ENCODE results near the gene DCST1. TPM values are rescaled to one million over a fixed set of nuclear protein-coding genes. Genes with fewer than 3 reads are reported as not detected.
A peak's percentile ranks its signal among the peaks of the same experiment; 100 is the strongest.

DCST1 gene
- total RNA-seq, 2 donors from 2014 or later, result not detected

- no peak overlapping the region for H3K27ac ChIP-seq
- no peaks in the 10 kb centered on the region for H3K36me3 ChIP-seq (replicated peaks in 1 of 2; ENCODE audit: insufficient read depth in 1 of 2, low read depth in 2 of 2)
- peak; percentile 75 to 83 (median 79) for DNase-seq
- H3K4me1 ChIP-seq, result peaks cover 8% of the 10 kb centered on the region
- peak; percentile 77 for ATAC-seq
- no peaks in the 10 kb centered on the region for H3K9me3 ChIP-seq
- H3K4me3 ChIP-seq, result no peak overlapping the region
- TF ChIP-seq POLR2A (IDR thresholded peaks at IDR 0.05), result no peak
- TF ChIP-seq, protein P1, sequence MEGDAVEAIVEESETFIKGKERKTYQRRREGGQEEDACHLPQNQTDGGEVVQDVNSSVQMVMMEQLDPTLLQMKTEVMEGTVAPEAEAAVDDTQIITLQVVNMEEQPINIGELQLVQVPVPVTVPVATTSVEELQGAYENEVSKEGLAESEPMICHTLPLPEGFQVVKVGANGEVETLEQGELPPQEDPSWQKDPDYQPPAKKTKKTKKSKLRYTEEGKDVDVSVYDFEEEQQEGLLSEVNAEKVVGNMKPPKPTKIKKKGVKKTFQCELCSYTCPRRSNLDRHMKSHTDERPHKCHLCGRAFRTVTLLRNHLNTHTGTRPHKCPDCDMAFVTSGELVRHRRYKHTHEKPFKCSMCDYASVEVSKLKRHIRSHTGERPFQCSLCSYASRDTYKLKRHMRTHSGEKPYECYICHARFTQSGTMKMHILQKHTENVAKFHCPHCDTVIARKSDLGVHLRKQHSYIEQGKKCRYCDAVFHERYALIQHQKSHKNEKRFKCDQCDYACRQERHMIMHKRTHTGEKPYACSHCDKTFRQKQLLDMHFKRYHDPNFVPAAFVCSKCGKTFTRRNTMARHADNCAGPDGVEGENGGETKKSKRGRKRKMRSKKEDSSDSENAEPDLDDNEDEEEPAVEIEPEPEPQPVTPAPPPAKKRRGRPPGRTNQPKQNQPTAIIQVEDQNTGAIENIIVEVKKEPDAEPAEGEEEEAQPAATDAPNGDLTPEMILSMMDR (IDR thresholded peaks at IDR 0.05), result peak; percentile 91 to 98 (median 95)
- WGBS, 2 donors, result 15 to 21% methylated on average over 14 to 29 of the region's 29 CpGs
- H3K27me3 ChIP-seq, result no peaks in the 10 kb centered on the region
- intact Hi-C loops (cut with DNase I), result loop anchor here (5.0 kb wide), 2 partner anchors 36 to 76 kb away; partner anchors contain the start of gene EFNA1
These were observed 57.7 kb downstream of the DCST1 start for GRCh38 chr1:155091071-155092051.

- intact Hi-C loops (cut with DNase I), result loop anchor here (5.0 kb wide), 2 partner anchors 35 to 75 kb away; partner anchors contain the start of gene EFNA1
- 61 to 65% methylated on average over 6 of the region's 6 CpGs for WGBS, 2 donors
- H3K4me1 ChIP-seq, result peaks cover 6% of the 10 kb centered on the region
- H3K27ac ChIP-seq, result no peak overlapping the region
- DNase-seq, result no peak
- no peaks in the 10 kb centered on the region for H3K36me3 ChIP-seq (replicated peaks in 1 of 2; ENCODE audit: insufficient read depth in 1 of 2, low read depth in 2 of 2)
- no peak overlapping the region for H3K4me3 ChIP-seq
- TF ChIP-seq, protein P1 (IDR thresholded peaks at IDR 0.05), result no peak
- TF ChIP-seq POLR2A (IDR thresholded peaks at IDR 0.05), result no peak
- H3K9me3 ChIP-seq, result no peaks in the 10 kb centered on the region
- no peaks in the 10 kb centered on the region for H3K27me3 ChIP-seq
- ATAC-seq, result no peak
These were observed 58.5 kb downstream of the DCST1 start for GRCh38 chr1:155092131-155092530.

- no peaks in the 10 kb centered on the region for H3K36me3 ChIP-seq (replicated peaks in 1 of 2; ENCODE audit: insufficient read depth in 1 of 2, low read depth in 2 of 2)
- WGBS, 2 donors, result 75 to 88% methylated on average over 6 to 12 of the region's 12 CpGs
- no peaks in the 10 kb centered on the region for H3K9me3 ChIP-seq
- ATAC-seq, result no peak
- DNase-seq, result no peak
- TF ChIP-seq POLR2A (IDR thresholded peaks at IDR 0.05), result no peak
- H3K4me1 ChIP-seq, result peaks cover 6% of the 10 kb centered on the region
- intact Hi-C loops (cut with DNase I), result loop anchor here (5.0 kb wide), 2 partner anchors 35 to 75 kb away; partner anchors contain the start of gene EFNA1
- no peak overlapping the region for H3K27ac ChIP-seq
- H3K4me3 ChIP-seq, result no peak overlapping the region
- no peaks in the 10 kb centered on the region for H3K27me3 ChIP-seq
These were observed 59.0 kb downstream of the DCST1 start for GRCh38 chr1:155092641-155093040.

DNA sequence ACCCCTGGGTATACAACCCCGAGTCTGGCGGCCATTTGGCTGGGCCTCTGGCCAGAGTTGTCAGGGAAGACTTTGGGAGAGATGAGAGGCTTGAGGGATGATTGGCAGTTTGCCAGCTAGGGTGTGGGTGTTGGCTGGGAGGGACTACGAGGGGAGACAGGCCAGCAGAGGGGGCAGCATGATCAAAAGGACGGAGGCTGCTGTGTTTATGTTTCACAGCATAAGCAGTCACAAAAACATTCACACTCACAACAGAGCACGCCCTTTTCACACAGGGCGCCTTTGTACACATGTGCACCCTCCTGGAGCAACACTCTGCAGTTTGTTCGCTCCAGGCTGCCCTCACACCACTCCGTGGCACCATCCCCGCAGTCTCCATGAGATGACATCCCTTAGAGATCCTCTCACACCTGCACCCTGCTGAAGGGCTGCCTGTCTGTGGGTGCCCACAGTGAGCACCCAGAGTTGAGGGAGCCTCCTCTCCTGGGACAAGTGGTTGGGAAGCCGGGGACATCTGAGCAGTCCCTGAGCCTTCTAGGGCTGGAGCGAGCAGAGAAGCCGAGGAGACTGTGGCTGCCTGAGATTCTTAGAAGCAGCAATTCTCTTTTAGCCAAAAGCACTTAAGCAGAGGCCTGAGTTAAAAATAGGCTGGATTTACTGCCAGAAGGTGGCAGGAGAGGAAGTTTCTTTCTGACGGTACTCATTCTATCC, 60.4 kb downstream of the DCST1 start:
- H3K36me3 ChIP-seq (replicated peaks in 1 of 2; ENCODE audit: insufficient read depth in 1 of 2, low read depth in 2 of 2), result no peaks in the 10 kb centered on the region
- no peak overlapping the region for H3K27ac ChIP-seq
- DNase-seq (peak in 1 of 4 donors; percentile 31), ATAC-seq (peak; percentile 68)
- H3K4me1 ChIP-seq, result peaks cover 6% of the 10 kb centered on the region
- TF ChIP-seq, protein P1 (IDR thresholded peaks at IDR 0.05), result peak in 6 of 7 experiments; percentile 19 to 56 (median 47)
- no peak for TF ChIP-seq POLR2A (IDR thresholded peaks at IDR 0.05)
- no peak overlapping the region for H3K4me3 ChIP-seq
- 26 to 44% methylated on average over 9 to 13 of the region's 13 CpGs for WGBS, 2 donors
- intact Hi-C loops (cut with DNase I), result loop anchor here (5.0 kb wide), 2 partner anchors 33 to 73 kb away; partner anchors contain the start of gene EFNA1
- no peaks in the 10 kb centered on the region for H3K27me3 ChIP-seq
- no peaks in the 10 kb centered on the region for H3K9me3 ChIP-seq

DNA sequence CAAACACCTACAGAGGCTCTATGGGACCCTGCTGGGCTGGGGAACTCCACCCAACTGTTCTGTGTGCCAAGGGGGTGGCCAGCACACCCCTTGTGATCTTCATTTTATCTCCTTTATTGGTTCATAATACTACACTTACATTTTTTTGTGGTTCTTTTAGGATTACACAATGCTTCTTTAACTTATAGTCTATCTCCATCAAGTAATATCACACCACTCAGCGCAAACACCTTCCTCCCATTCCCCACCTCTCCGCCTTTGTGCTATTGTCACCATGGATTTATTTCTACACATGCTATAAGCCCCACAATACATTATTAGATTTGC, 61.0 kb downstream of the DCST1 start:
- WGBS, 2 donors, result 63 to 71% methylated on average over 2 of the region's 2 CpGs
- Histone ChIP-seq H3K36me3 (replicated peaks in 1 of 2; ENCODE audit: insufficient read depth in 1 of 2, low read depth in 2 of 2) (no peaks in the 10 kb centered on the region), H3K9me3 (no peaks in the 10 kb centered on the region), H3K4me3 (no peak overlapping the region), H3K27me3 (no peaks in the 10 kb centered on the region), H3K27ac (no peak overlapping the region), H3K4me1 (peaks cover 6% of the 10 kb centered on the region)
- TF ChIP-seq, protein P1 (IDR thresholded peaks at IDR 0.05), result no peak
- TF ChIP-seq POLR2A (IDR thresholded peaks at IDR 0.05), result no peak
- DNase-seq, result no peak
- intact Hi-C loops (cut with DNase I), result loop anchor here (5.0 kb wide), 2 partner anchors 33 to 73 kb away; partner anchors contain the start of gene EFNA1
- ATAC-seq, result no peak

Data from body of pancreas (tissue), 4 donors.